Stomach (tissue), 9 donors: Measurements from ENCODE around the gene HMGB4. TPM values are rescaled to one million over a fixed set of nuclear protein-coding genes. Genes with fewer than 3 reads are reported as not detected.

Experiments
- DNase-seq, 2 donors: peaks; one replicate each; pipeline versions ENCODE4 v3.0.0 to v3.0.0-alpha.2; 2013 to 2019
- H3K27ac ChIP-seq, 5 donors: fragments of 200-600 bp in 4 of 5; sonication (generic) in 4 of 5; one replicate each; pipeline ENCODE4 v1.5.1; 2013 to 2019; ENCODE audit warnings: mild to moderate bottlenecking in 1 of 5, moderate library complexity in 1 of 5
- H3K27me3 ChIP-seq, 3 donors: fragments of 200-600 bp; sonication (generic); one replicate each; pipeline ENCODE4 v1.5.1; 2017 to 2019; ENCODE audit warnings: mixed run types in 1 of 3
- H3K36me3 ChIP-seq, 4 donors: fragments of 200-600 bp; sonication (generic); 1 replicate in 3 of 4; 2 replicates in 1 of 4; pipeline ENCODE4 v1.5.1; 2016 to 2019
- H3K4me1 ChIP-seq, 4 donors: fragments of 200-600 bp; sonication (generic); one replicate each; pipeline ENCODE4 v1.5.1; 2016 to 2019
- H3K4me3 ChIP-seq, 4 donors: fragments of 200-600 bp; sonication (generic) in 3 of 4; one replicate each; pipeline ENCODE4 v1.5.1; 2016 to 2019; ENCODE audit warnings: mild to moderate bottlenecking in 1 of 4
- H3K9me3 ChIP-seq, 4 donors: fragments of 200-600 bp; sonication (generic); one replicate each; pipeline ENCODE4 v1.5.1; 2016 to 2019
- CTCF ChIP-seq, 7 experiments: fragments of 450-650 bp in 4 of 7; fragments of 200-600 bp in 3 of 7; sonication (generic) in 3 of 7; IDR thresholded peaks; one replicate each; pipeline ENCODE4 v1.5.1; 2016 to 2019; ENCODE audit warnings: antibody characterized with exemption in 7 of 7, control low read depth in 2 of 7, mild to moderate bottlenecking in 1 of 7
- EP300 ChIP-seq: sonication (generic); formaldehyde crosslinking; IDR thresholded peaks from one replicate; pipeline ENCODE4 v1.6.1; 2017; ENCODE audit warnings: antibody characterized with exemption
- POLR2A ChIP-seq, 4 donors: fragments of 450-650 bp; IDR thresholded peaks; one replicate each; pipeline ENCODE4 v1.6.1; 2016; ENCODE audit warnings: antibody characterized with exemption in 4 of 4, control low read depth in 2 of 4, mild to moderate bottlenecking in 1 of 4, moderate library complexity in 1 of 4
- POLR2AphosphoS5 ChIP-seq, 3 donors: sonication (generic); formaldehyde crosslinking; IDR thresholded peaks; one replicate each; pipeline ENCODE4 v1.6.1; 2016; ENCODE audit warnings: antibody characterized with exemption in 3 of 3
- WGBS, 5 donors: extraction: QIAGEN DNeasy Blood & Tissue Kit in 3 of 5; methylation state at CpG; one replicate each; pipeline versions ENCODE4 v1.1.5 to v1.1.7; 2013 to 2018; 5-methylcytosine and 5-hydroxymethylcytosine counted together
- intact Hi-C: fragments of 100-400 bp; cut with DNase I; formaldehyde crosslinking; loops from one replicate; pipeline ENCODE4 v1.15.1; 2023; ENCODE audit warnings: low total_unique reads
- polyA plus RNA-seq, 3 donors: library from polyadenylated mRNA; stranded (reverse); fragments of 200-250 nt; gene quantifications; one replicate each; pipeline ENCODE4 v1.2.3, GENCODE V29; 2013
- total RNA-seq, 5 donors: library from RNA; depleted of rRNA; stranded (reverse); fragments of >200 nt; gene quantifications; one replicate each; pipeline versions ENCODE4 v1.1.0 to v1.2.3, GENCODE V29; 2014 to 2016
- donor health status: healthy with polysubstance abuse.
- donor health status: Bipolar disorder and iron deficiency.
- donor health status: healthy.

The HMGB4 gene
- total and polyA plus RNA-seq, 8 donors: not detected

- no peak for DNase-seq
- Histone ChIP-seq H3K9me3 (no peaks in the 10 kb centered on the region), H3K4me1 (no peaks in the 10 kb centered on the region), H3K4me3 (no peak overlapping the region), H3K36me3 (no peaks in the 10 kb centered on the region), H3K27ac (no peak overlapping the region), H3K27me3 (no peaks in the 10 kb centered on the region)
- intact Hi-C loops: no loop called here
- TF ChIP-seq POLR2A (IDR thresholded peaks at IDR 0.05) (no peak), EP300 (no peak), CTCF (IDR thresholded peaks at IDR 0.05) (no peak), POLR2AphosphoS5 (IDR thresholded peaks at IDR 0.05) (no peak)
- WGBS, 5 donors: 63 to 100% (median 83%) methylated on average over 1 of the region's 1 CpG
Observed at GRCh38 chr1:33849211-33849610, 14.7 kb upstream of the HMGB4 start.

GRCh38 chr1:33850481-33850880 lies 13.4 kb upstream of the HMGB4 start:
- Histone ChIP-seq H3K4me3 (no peak overlapping the region), H3K27me3 (peaks cover 0 to 9% (median 0%) of the 10 kb centered on the region in 3 donors), H3K9me3 (no peaks in the 10 kb centered on the region), H3K36me3 (no peaks in the 10 kb centered on the region), H3K4me1 (no peaks in the 10 kb centered on the region), H3K27ac (no peak overlapping the region)
- DNase-seq: no peak
- WGBS, 5 donors: 80 to 96% (median 84%) methylated on average over 1 of the region's 1 CpG
- intact Hi-C loops: no loop called here
- TF ChIP-seq POLR2AphosphoS5 (IDR thresholded peaks at IDR 0.05) (no peak), CTCF (IDR thresholded peaks at IDR 0.05) (no peak), POLR2A (IDR thresholded peaks at IDR 0.05) (no peak)

GRCh38 chr1:33852711-33853110 lies 11.2 kb upstream of the HMGB4 start:
- H3K4me3 ChIP-seq: no peak overlapping the region
- peaks cover 0 to 29% (median 0%) of the 10 kb centered on the region in 3 donors for H3K27me3 ChIP-seq
- H3K4me1 ChIP-seq: no peaks in the 10 kb centered on the region
- no peak for DNase-seq
- H3K27ac ChIP-seq: no peak overlapping the region
- intact Hi-C loops: no loop called here
- TF ChIP-seq CTCF (IDR thresholded peaks at IDR 0.05) (no peak), POLR2AphosphoS5 (IDR thresholded peaks at IDR 0.05) (no peak), POLR2A (IDR thresholded peaks at IDR 0.05) (no peak), EP300 (no peak)
- H3K36me3 ChIP-seq: no peaks in the 10 kb centered on the region
- no peaks in the 10 kb centered on the region for H3K9me3 ChIP-seq

- no peaks in the 10 kb centered on the region for H3K36me3 ChIP-seq
- TF ChIP-seq EP300: no peak
- intact Hi-C loops: no loop called here
Observed at GRCh38 chr1:33853431-33853830, 10.4 kb upstream of the HMGB4 start.

GRCh38 chr1:33854091-33854490 lies 9.8 kb upstream of the HMGB4 start:
- Histone ChIP-seq H3K36me3 (no peaks in the 10 kb centered on the region), H3K4me3 (no peak overlapping the region), H3K4me1 (no peaks in the 10 kb centered on the region), H3K27me3 (peaks cover 0 to 29% (median 0%) of the 10 kb centered on the region in 3 donors), H3K27ac (no peak overlapping the region), H3K9me3 (no peaks in the 10 kb centered on the region)
- 85 to 87% (median 87%) methylated on average over 5 of the region's 5 CpGs for WGBS, 5 donors
- intact Hi-C loops: no loop called here
- DNase-seq: no peak
- TF ChIP-seq EP300 (no peak), POLR2A (IDR thresholded peaks at IDR 0.05) (no peak)

More at GRCh38 chr1:33853431-33853830, 10.4 kb upstream of the HMGB4 start:
- DNase-seq: no peak
- Histone ChIP-seq H3K4me1 (no peaks in the 10 kb centered on the region), H3K27ac (no peak overlapping the region), H3K9me3 (no peaks in the 10 kb centered on the region), H3K27me3 (peaks cover 0 to 29% (median 0%) of the 10 kb centered on the region in 3 donors), H3K4me3 (no peak overlapping the region)
- 21 to 46% (median 23%) methylated on average over 1 of the region's 1 CpG for WGBS, 5 donors
